Measurements from ENCODE around the gene PLD3.

The PLD3 gene

GRCh38 chr19:40424637-40425449, 76.3 kb downstream of the PLD3 start:
- TF ChIP-seq TAF1 (IDR thresholded peaks at IDR 0.05; ENCODE audit: borderline replicate concordance, insufficient read depth, low read length), result no peak
- TF ChIP-seq SIN3A (IDR thresholded peaks at IDR 0.05; ENCODE audit: borderline replicate concordance, insufficient read depth, low read length), result no peak; the same call in 1 of the 2 replicates
- no peak for TF ChIP-seq FOXP2 (optimal IDR thresholded peaks at IDR 0.05; ENCODE audit: borderline replicate concordance, extremely low read depth, extremely low read length, insufficient read depth)
- TF ChIP-seq POLR2AphosphoS5 (IDR thresholded peaks at IDR 0.05; ENCODE audit: low read depth, low read length), result no peak; the same call in 1 of the 2 replicates
- TF ChIP-seq REST (IDR thresholded peaks at IDR 0.05; ENCODE audit: insufficient read depth in 1 of 2, low read depth in 2 of 2, low read length in 2 of 2), result no peak

GRCh38 chr19:40425450-40426287, 77.2 kb downstream of the PLD3 start, which contains the start of gene SERTAD1:
TSS of gene SERTAD1 (minus strand) at chr19:40425992. CDS start at chr19:40423546, 2,446 bp downstream.
- TF ChIP-seq POLR2AphosphoS5 (IDR thresholded peaks at IDR 0.05; ENCODE audit: low read depth, low read length) (peak; percentile 99), FOXP2 (optimal IDR thresholded peaks at IDR 0.05; ENCODE audit: borderline replicate concordance, extremely low read depth, extremely low read length, insufficient read depth) (peak; percentile 81), REST (IDR thresholded peaks at IDR 0.05; ENCODE audit: insufficient read depth in 1 of 2, low read depth in 2 of 2, low read length in 2 of 2) (no peak; a peak in 1 of 4 replicates), SIN3A (IDR thresholded peaks at IDR 0.05; ENCODE audit: borderline replicate concordance, insufficient read depth, low read length) (peak; percentile 47; the same call in 1 of the 2 replicates), TAF1 (IDR thresholded peaks at IDR 0.05; ENCODE audit: borderline replicate concordance, insufficient read depth, low read length) (peak; percentile 86)

Measured in PFSK-1 (cell line).